ENCODE results near the gene MRPL36.

GRCh38 chr5:1833264-1834021 lies 33.8 kb upstream of the MRPL36 start:
- no peak for TF ChIP-seq POLR2A (IDR thresholded peaks at IDR 0.05; ENCODE audit: low read depth, low read length)
- no peak for TF ChIP-seq NFE2L2 (IDR thresholded peaks at IDR 0.05; ENCODE audit: low read depth, low read length)

Data from IMR-90 (cell line).